CD4-positive, CD25-positive, alpha-beta regulatory T cell (primary cell): Measurements from ENCODE around the gene PARD6B. TPM values are rescaled to one million over a fixed set of nuclear protein-coding genes. Genes with fewer than 3 reads are reported as not detected.
"Not testable (repeated sequence)": the region's sequence is repeated elsewhere in the genome, so short reads cannot be mapped to it uniquely, and the experiment has no call there.

ENCODE experiments used
- ATAC-seq, 2 donors: fragments of 150-1000 bp; cut with Tn5 transposase; one replicate each; pipeline ENCODE4 v1.10.0; 2021; ENCODE audit warnings: low read depth in 2 of 2, moderate number of reproducible peaks in 2 of 2, moderate library complexity in 1 of 2
- DNase-seq, 3 donors: peaks; one replicate each; pipeline versions ENCODE4 v3.0.0 to v3.0.0-alpha.2; 2012 to 2022; ENCODE audit warnings: mixed read lengths in 1 of 3
- H3K27ac ChIP-seq: one replicate; pipeline ENCODE4 v1.7.0; 2013; ENCODE audit warnings: mild to moderate bottlenecking, low read length; ENCODE audit not compliant: insufficient read depth, poor library complexity, severe bottlenecking
- H3K27me3 ChIP-seq: one replicate; pipeline ENCODE4 v1.7.0; 2013; ENCODE audit warnings: low read length; ENCODE audit not compliant: control insufficient read depth, insufficient read depth
- H3K36me3 ChIP-seq: one replicate; pipeline ENCODE4 v1.7.0; 2013; ENCODE audit warnings: mild to moderate bottlenecking, low read length, moderate library complexity; ENCODE audit not compliant: control insufficient read depth, insufficient read depth
- H3K4me1 ChIP-seq: 2 replicates; pipeline ENCODE4 v1.7.0; 2013; ENCODE audit warnings: mild to moderate bottlenecking, low read length; ENCODE audit not compliant: insufficient read depth, control insufficient read depth, poor library complexity, severe bottlenecking
- H3K4me3 ChIP-seq: one replicate; pipeline ENCODE4 v1.7.0; 2013; ENCODE audit warnings: low read depth, mild to moderate bottlenecking, low read length, moderate library complexity
- H3K9me3 ChIP-seq, 2 experiments: 1 replicate in 1 of 2; 2 replicates in 1 of 2; pipeline ENCODE4 v1.7.0; 2013; ENCODE audit warnings: low read length in 2 of 2, mild to moderate bottlenecking in 1 of 2, moderate library complexity in 1 of 2; ENCODE audit not compliant: control insufficient read depth in 2 of 2
- H3K27ac Mint-ChIP-seq, 3 donors: one replicate each; pipeline ENCODE4 v1.8.0; 2020 to 2022; ENCODE audit warnings: mild to moderate bottlenecking in 3 of 3, mixed read lengths in 3 of 3, moderate library complexity in 2 of 3
- H3K27me3 Mint-ChIP-seq: one replicate; pipeline ENCODE4 v1.8.0; 2022; ENCODE audit warnings: mild to moderate bottlenecking, mixed read lengths
- H3K36me3 Mint-ChIP-seq: one replicate; pipeline ENCODE4 v1.8.0; 2020; ENCODE audit warnings: mixed read lengths
- H3K4me1 Mint-ChIP-seq, 4 donors: one replicate each; pipeline ENCODE4 v1.8.0; 2020 to 2022; ENCODE audit warnings: mixed read lengths in 4 of 4, mild to moderate bottlenecking in 1 of 4
- H3K4me3 Mint-ChIP-seq, 4 donors: one replicate each; pipeline ENCODE4 v1.8.0; 2020 to 2022; ENCODE audit warnings: mild to moderate bottlenecking in 4 of 4, mixed read lengths in 4 of 4, moderate library complexity in 3 of 4
- H3K9me3 Mint-ChIP-seq, 7 donors: one replicate each; pipeline ENCODE4 v1.8.0; 2020 to 2022; ENCODE audit warnings: mixed read lengths in 7 of 7, mild to moderate bottlenecking in 3 of 7, moderate library complexity in 2 of 7
- polyA plus RNA-seq, 4 donors: library from polyadenylated mRNA; unstranded; fragments of 300-500 nt; fragmentation: Illumina TruSeq; gene quantifications; one replicate each; pipeline ENCODE4 v1.2.3, GENCODE V29; 2021
- total RNA-seq: library from RNA; stranded (reverse); gene quantifications from one replicate; pipeline ENCODE4 v1.2.3, GENCODE V29; 2022

The PARD6B gene
- total and polyA plus RNA-seq, 5 donors from 2014 or later = 0.79 to 5.0 (median 1.2) TPM

DNA sequence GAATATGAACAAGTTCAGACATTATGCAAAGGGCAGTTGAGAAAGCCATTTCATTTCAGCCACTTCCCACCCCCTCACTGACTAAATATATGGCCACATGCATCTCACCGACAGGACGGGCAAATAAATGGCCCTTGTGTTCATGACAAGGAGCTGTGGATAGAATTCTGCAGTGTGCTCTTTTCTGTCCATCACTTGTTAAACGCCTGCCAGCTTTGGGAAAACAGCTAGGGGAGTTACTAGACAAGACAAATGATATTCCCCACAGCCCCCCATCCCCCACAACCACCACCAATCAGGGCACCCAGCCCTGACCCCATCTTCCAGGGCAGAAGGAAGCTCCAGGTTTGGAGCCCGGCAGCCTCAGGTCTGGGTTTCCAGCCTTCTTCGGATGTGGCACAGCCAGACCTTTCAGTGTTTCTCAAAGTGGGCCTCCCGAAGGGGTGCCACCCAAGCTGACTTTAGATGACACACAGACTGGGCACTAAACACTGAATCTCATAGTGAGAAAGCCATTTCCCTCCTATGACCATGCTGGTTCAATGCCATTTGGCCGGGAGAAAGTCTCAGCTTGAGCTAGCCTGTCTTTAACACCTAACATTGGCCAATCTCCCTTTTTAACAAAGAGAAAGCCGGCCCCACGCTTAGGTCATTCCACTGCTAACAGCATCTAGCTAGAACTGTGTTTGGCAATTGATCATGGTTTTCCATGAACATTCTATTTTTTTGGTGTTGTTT, 36.1 kb upstream of the PARD6B start:
- Mint-ChIP-seq H3K27me3 (peaks cover 32% of the 10 kb centered on the region), H3K4me1 (peaks cover 0 to 13% (median 4%) of the 10 kb centered on the region in 4 donors), H3K4me3 (no peak overlapping the region), H3K27ac (no peak overlapping the region), H3K36me3 (no peaks in the 10 kb centered on the region), H3K9me3 (peaks cover 0 to 4% (median 0%) of the 10 kb centered on the region in 7 donors)
- Histone ChIP-seq H3K9me3 (no peaks in the 10 kb centered on the region), H3K27me3 (peaks cover 14% of the 10 kb centered on the region), H3K4me1 (no peaks in the 10 kb centered on the region), H3K27ac (no peak overlapping the region), H3K4me3 (no peak overlapping the region), H3K36me3 (no peaks in the 10 kb centered on the region)
- ATAC-seq (no peak), DNase-seq (no peak)

DNA sequence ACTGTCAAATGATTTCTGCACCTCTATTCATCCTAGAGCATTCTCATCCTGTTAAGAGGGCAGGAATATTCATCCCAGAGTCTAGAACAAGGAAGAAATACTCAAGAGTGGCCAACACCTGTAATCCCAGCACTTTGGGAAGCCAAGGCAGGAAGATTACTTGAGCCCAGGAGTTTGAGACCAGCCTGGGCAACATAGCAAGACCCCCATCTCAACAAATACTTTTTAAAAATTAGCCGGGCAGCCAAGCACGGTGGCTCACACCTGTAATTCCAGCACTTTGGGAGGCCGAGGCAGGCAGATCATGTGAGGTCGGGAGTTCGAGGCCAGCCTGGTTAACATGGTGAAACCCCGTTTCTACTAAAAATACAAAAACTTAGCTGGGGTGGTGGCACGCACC, 33.1 kb upstream of the PARD6B start:
- not testable (repeated sequence) for ATAC-seq, DNase-seq, H3K4me3 ChIP-seq, H3K27ac ChIP-seq, H3K4me1 ChIP-seq, H3K36me3 Mint-ChIP-seq, H3K4me1 Mint-ChIP-seq, H3K4me3 Mint-ChIP-seq, H3K27me3 ChIP-seq, H3K27me3 Mint-ChIP-seq, H3K9me3 ChIP-seq, H3K27ac Mint-ChIP-seq, H3K36me3 ChIP-seq, H3K9me3 Mint-ChIP-seq

DNA sequence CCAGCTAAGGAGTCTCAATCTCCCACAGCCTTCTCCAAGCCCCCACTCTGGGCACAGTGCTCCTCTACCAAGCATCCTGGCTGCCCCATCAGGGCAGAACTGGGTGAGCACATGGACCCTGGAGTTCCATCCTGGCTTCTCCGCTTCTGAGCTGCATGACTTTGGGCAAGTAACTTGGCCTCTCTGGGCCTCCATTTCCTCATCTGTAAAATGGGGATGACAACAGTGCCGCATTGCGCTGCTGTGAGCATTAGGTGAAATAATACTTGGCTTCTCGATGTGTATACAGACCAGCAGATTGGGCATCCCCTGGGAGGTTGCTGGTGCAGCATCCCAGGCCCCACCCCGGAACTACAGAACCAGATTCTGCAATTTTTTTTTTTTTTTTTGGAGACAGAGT, 31.7 kb upstream of the PARD6B start:
- Histone ChIP-seq H3K9me3 (no peaks in the 10 kb centered on the region), H3K27me3 (no peaks in the 10 kb centered on the region), H3K4me3 (no peak overlapping the region), H3K4me1 (no peaks in the 10 kb centered on the region), H3K36me3 (no peaks in the 10 kb centered on the region), H3K27ac (no peak overlapping the region)
- H3K4me1 Mint-ChIP-seq = no peaks in the 10 kb centered on the region
- peaks cover 5% of the 10 kb centered on the region for H3K27me3 Mint-ChIP-seq
- no peak overlapping the region for H3K27ac Mint-ChIP-seq
- no peak for ATAC-seq
- no peak for DNase-seq
- H3K36me3 Mint-ChIP-seq = no peaks in the 10 kb centered on the region
- H3K4me3 Mint-ChIP-seq = no peak overlapping the region
- H3K9me3 Mint-ChIP-seq = peaks cover 0 to 2% (median 0%) of the 10 kb centered on the region in 7 donors

DNA sequence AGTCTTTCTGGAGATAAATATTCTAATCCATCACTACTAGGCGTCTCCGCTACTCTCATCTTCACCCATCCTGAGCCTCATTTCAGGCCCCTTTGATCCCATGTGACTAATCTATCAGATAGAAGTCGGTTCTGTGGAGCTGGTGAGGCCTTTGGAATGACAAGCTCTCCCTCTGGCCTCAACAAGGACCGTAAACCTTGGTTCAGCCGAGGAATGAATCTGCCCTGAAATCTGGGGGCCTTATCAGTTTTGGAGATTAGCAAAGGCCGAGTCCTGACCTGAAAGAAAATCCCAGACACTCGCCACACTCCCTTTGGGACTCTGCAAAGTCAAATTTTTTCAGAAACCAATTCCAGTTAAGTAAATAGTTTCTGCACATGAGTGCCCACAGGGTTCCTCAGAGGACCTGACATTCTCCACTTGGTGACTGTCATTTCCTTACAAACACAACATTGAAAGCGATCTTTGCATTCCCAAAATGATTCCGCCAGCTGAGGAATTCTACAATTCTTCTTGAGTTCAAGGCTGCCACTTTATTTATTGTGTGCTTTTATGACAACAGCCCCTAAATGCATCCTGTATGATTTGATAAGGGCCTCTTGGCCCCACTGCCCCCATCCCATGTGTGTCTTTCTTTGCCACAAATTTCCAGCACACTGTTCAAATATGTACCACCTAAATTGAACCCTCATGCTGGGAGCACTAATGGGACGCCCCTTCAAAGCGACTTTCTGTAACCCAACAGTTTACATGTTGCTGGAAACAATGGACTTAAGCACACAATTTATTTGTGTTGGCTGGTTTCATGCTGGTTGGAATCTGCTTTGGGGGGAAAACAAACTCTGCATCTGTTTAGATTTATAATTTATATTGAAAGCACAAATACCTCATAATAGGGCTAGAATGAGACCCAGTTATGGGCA, 30.1 kb upstream of the PARD6B start:
- no peaks in the 10 kb centered on the region for H3K27me3 ChIP-seq
- no peaks in the 10 kb centered on the region for H3K4me1 Mint-ChIP-seq
- no peak overlapping the region for H3K27ac ChIP-seq
- H3K4me3 ChIP-seq = no peak overlapping the region
- H3K4me1 ChIP-seq = no peaks in the 10 kb centered on the region
- no peak overlapping the region for H3K4me3 Mint-ChIP-seq
- H3K36me3 Mint-ChIP-seq = no peaks in the 10 kb centered on the region
- H3K27ac Mint-ChIP-seq = no peak overlapping the region
- no peak for DNase-seq
- no peak for ATAC-seq
- peaks cover 0 to 2% (median 0%) of the 10 kb centered on the region in 7 donors for H3K9me3 Mint-ChIP-seq
- no peaks in the 10 kb centered on the region for H3K36me3 ChIP-seq
- H3K27me3 Mint-ChIP-seq = no peaks in the 10 kb centered on the region
- H3K9me3 ChIP-seq = no peaks in the 10 kb centered on the region

DNA sequence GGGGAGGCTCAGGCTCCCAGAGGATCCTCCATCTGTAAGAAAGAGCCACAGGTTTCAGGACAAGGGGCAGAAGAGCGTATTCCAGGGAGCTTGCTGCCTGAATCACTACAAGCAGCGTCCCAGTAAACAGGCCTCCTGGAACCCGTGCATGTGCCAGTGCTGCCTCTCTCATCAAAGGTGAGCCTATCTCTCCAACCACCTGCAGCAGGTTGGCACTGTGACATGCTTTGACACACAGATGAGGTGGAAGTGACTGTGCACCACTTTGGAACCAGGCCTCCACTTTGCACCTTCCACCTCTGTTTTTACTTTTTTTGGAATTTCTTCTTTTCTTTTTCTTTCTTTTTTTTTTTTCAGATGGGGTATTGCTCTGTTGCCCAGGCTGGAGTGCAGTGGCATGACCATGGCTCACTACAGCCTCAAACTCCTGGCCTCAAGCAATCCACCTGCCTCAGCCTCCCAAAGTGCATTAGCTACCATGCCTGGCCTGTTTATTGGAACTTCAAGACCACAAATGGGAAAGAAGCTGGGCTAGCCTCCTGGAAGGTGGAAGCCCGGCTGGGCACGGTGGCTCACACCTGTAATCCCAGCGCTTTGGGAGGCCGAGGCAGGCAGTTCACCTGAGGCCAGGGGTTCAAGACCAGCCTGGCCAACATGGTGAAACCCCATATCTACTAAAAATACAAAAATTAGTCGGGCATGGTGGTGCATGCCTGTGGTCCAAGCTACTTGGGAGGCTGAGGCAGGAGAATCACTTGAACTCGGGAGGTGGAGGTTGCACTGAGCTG, 27.5 kb upstream of the PARD6B start:
- not testable (repeated sequence) for ATAC-seq, H3K9me3 Mint-ChIP-seq, H3K36me3 ChIP-seq, H3K27ac ChIP-seq, H3K27me3 ChIP-seq, H3K4me3 Mint-ChIP-seq, H3K27me3 Mint-ChIP-seq, H3K4me1 ChIP-seq, DNase-seq, H3K9me3 ChIP-seq, H3K36me3 Mint-ChIP-seq, H3K27ac Mint-ChIP-seq, H3K4me3 ChIP-seq, H3K4me1 Mint-ChIP-seq

DNA sequence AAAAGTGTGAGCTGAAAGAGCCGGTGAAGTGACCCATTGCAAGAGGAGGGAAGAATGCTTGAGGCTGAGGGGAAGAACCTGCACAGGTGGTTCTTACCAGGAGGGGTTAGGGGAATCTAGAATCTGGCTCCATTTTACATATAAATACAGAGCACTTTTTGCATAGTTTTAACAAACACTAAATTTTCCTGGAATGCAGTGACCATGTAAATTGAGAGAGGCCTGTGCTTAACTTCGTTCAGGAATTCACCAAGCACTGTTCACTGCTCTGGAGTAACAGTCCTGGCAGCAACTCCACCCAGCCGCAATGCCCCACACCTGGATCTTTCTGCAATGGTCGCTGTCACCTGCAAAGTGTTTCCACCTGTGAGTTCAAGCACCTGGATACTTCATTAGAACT, 26.9 kb upstream of the PARD6B start:
- Histone ChIP-seq H3K27ac (no peak overlapping the region), H3K4me1 (no peaks in the 10 kb centered on the region), H3K4me3 (no peak overlapping the region), H3K9me3 (no peaks in the 10 kb centered on the region), H3K27me3 (no peaks in the 10 kb centered on the region), H3K36me3 (no peaks in the 10 kb centered on the region)
- Mint-ChIP-seq H3K4me3 (no peak overlapping the region), H3K27me3 (peaks cover 13% of the 10 kb centered on the region), H3K36me3 (no peaks in the 10 kb centered on the region), H3K9me3 (no peaks in the 10 kb centered on the region), H3K27ac (no peak overlapping the region), H3K4me1 (no peaks in the 10 kb centered on the region)
- DNase-seq (no peak), ATAC-seq (no peak)

DNA sequence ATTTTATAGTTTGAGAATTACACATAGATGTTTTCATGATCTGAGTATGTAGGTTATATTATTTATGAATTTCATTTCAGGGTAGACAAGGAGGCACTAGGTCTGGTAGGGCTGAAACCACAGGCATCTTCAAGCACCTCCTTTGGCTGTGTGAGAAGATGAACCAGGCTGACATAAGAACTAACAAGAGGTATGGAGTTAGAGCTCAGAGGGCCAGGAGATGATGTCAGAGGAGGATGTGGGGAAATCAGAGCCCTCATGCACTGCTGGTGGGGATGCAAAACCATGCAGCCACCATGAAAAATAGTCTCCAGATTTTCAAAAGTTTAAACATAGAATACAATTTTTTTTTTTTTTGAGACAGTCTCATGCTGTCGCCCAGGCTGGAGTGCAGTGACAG, 26.4 kb upstream of the PARD6B start:
- Mint-ChIP-seq H3K4me1 (no peaks in the 10 kb centered on the region), H3K36me3 (no peaks in the 10 kb centered on the region), H3K27ac (no peak overlapping the region), H3K9me3 (no peaks in the 10 kb centered on the region), H3K27me3 (peaks cover 13% of the 10 kb centered on the region), H3K4me3 (no peak overlapping the region)
- no peaks in the 10 kb centered on the region for H3K4me1 ChIP-seq
- H3K27me3 ChIP-seq = no peaks in the 10 kb centered on the region
- H3K27ac ChIP-seq = no peak overlapping the region
- H3K9me3 ChIP-seq = no peaks in the 10 kb centered on the region
- no peaks in the 10 kb centered on the region for H3K36me3 ChIP-seq
- DNase-seq (no peak), ATAC-seq (no peak)
- no peak overlapping the region for H3K4me3 ChIP-seq
